ENCODE measurements around the gene ABL1. TPM values are rescaled to one million over a fixed set of nuclear protein-coding genes. Genes with fewer than 3 reads are reported as not detected.
A peak's percentile ranks its signal among the peaks of the same experiment; 100 is the strongest.

Gene ABL1
- total RNA-seq, 1 experiment from 2014 or later, result 78.6 TPM

- Histone ChIP-seq H3K4me1 (ENCODE audit: insufficient read depth, low read length, poor library complexity, severe bottlenecking) (peaks cover 10% of the 10 kb centered on the region), H3K9me3 (ENCODE audit: low read depth, low read length, poor library complexity, severe bottlenecking) (no peaks in the 10 kb centered on the region), H3K27ac (ENCODE audit: low read depth, low read length, poor library complexity, severe bottlenecking) (peak overlapping the region; percentile 24), H3K4me3 (ENCODE audit: low read depth, low read length, poor library complexity, severe bottlenecking) (no peak overlapping the region), H3K27me3 (replicated peaks; ENCODE audit: insufficient read depth, low read depth, low read length, poor library complexity) (no peaks in the 10 kb centered on the region), H3K36me3 (ENCODE audit: insufficient read depth, low read length, poor library complexity, severe bottlenecking) (peaks cover 65% of the 10 kb centered on the region)
- POLR2A ChIA-PET (ENCODE audit: low non-redundant PET), result no interaction called here
- no TSS peak for BruUV-seq (replicated peaks)
- DNase-seq (ENCODE audit: low spot score), result peak; percentile 37
- TF ChIP-seq EZH2 (IDR thresholded peaks at IDR 0.05; ENCODE audit: borderline replicate concordance, low read depth, low read length, poor library complexity, severe bottlenecking), result no peak
- TF ChIP-seq, protein P1, sequence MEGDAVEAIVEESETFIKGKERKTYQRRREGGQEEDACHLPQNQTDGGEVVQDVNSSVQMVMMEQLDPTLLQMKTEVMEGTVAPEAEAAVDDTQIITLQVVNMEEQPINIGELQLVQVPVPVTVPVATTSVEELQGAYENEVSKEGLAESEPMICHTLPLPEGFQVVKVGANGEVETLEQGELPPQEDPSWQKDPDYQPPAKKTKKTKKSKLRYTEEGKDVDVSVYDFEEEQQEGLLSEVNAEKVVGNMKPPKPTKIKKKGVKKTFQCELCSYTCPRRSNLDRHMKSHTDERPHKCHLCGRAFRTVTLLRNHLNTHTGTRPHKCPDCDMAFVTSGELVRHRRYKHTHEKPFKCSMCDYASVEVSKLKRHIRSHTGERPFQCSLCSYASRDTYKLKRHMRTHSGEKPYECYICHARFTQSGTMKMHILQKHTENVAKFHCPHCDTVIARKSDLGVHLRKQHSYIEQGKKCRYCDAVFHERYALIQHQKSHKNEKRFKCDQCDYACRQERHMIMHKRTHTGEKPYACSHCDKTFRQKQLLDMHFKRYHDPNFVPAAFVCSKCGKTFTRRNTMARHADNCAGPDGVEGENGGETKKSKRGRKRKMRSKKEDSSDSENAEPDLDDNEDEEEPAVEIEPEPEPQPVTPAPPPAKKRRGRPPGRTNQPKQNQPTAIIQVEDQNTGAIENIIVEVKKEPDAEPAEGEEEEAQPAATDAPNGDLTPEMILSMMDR (conservative IDR thresholded peaks at IDR 0.05; ENCODE audit: low read depth, low read length), result 0 out of 2 replicates have a peak, but pooled peaks have one; percentile 18
- intact Hi-C loops (cut with micrococcal nuclease; ENCODE audit: unreplicated experiment), result no loop called here
- CTCF ChIA-PET, result no interaction called here
Measured at GRCh38 chr9:130860458-130861316, 25.6 kb downstream of the ABL1 start.

DNA sequence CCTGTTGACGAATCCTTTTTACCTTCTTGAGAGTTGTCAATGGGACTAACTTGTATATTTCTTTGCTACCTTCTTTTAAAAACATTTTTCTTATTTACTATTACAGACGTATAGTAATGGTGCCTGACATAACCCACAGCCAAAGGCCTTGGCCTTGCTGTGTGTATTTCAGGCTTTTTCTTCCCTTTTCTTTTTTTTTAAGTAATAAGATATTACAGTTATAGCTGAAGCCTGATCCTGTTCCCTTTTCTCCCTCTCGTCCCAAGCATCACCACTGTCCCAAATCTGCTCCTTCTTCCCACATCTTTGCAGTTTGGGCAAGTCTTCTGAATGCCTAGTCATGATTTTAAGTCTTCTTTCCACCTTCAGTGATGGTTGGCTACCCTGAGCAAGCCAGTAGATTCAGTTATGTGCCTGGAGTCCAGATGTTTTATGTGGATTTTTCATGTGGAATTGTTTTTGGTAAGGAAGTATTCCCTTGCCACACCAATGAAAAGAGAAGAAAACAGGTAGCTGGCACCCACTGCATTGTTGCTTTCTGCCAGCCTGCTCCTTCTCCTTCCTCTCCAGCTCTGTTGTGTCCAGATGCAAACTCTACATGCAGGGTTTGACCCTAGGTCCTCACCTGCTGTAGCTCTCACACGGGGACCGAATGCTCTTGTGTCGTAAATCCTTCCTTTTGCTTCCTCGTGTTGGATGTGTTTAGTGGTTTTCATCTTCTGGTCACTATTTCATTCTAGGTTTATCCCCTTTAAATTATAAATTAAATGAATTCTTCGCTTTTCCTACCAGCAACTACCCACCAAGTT lies 26.5 kb downstream of the ABL1 start:
- CTCF ChIA-PET, result no interaction called here
- Histone ChIP-seq H3K4me1 (ENCODE audit: insufficient read depth, low read length, poor library complexity, severe bottlenecking) (peaks cover 10% of the 10 kb centered on the region), H3K27me3 (replicated peaks; ENCODE audit: insufficient read depth, low read depth, low read length, poor library complexity) (no peaks in the 10 kb centered on the region), H3K36me3 (ENCODE audit: insufficient read depth, low read length, poor library complexity, severe bottlenecking) (peaks cover 58% of the 10 kb centered on the region), H3K4me3 (ENCODE audit: low read depth, low read length, poor library complexity, severe bottlenecking) (no peak overlapping the region), H3K27ac (ENCODE audit: low read depth, low read length, poor library complexity, severe bottlenecking) (peak overlapping the region; percentile 6), H3K9me3 (ENCODE audit: low read depth, low read length, poor library complexity, severe bottlenecking) (no peaks in the 10 kb centered on the region)
- TF ChIP-seq, protein P1 (conservative IDR thresholded peaks at IDR 0.05; ENCODE audit: low read depth, low read length), result no peak
- no peak for TF ChIP-seq EZH2 (IDR thresholded peaks at IDR 0.05; ENCODE audit: borderline replicate concordance, low read depth, low read length, poor library complexity, severe bottlenecking)
- intact Hi-C loops (cut with micrococcal nuclease; ENCODE audit: unreplicated experiment), result loop anchor here (2.0 kb wide), 2 partner anchors 91 to 155 kb away; no protein-coding TSS in a partner anchor
- POLR2A ChIA-PET (ENCODE audit: low non-redundant PET), result no interaction called here
- no peak for DNase-seq (ENCODE audit: low spot score)
- BruUV-seq (replicated peaks), result no TSS peak

GRCh38 chr9:130862217-130862616 lies 27.2 kb downstream of the ABL1 start:
- Histone ChIP-seq H3K9me3 (ENCODE audit: low read depth, low read length, poor library complexity, severe bottlenecking) (no peaks in the 10 kb centered on the region), H3K4me3 (ENCODE audit: low read depth, low read length, poor library complexity, severe bottlenecking) (no peak overlapping the region), H3K27me3 (replicated peaks; ENCODE audit: insufficient read depth, low read depth, low read length, poor library complexity) (no peaks in the 10 kb centered on the region), H3K36me3 (ENCODE audit: insufficient read depth, low read length, poor library complexity, severe bottlenecking) (peaks cover 54% of the 10 kb centered on the region), H3K4me1 (ENCODE audit: insufficient read depth, low read length, poor library complexity, severe bottlenecking) (peaks cover 10% of the 10 kb centered on the region), H3K27ac (ENCODE audit: low read depth, low read length, poor library complexity, severe bottlenecking) (peak overlapping the region; percentile 6)
- no peak for TF ChIP-seq EZH2 (IDR thresholded peaks at IDR 0.05; ENCODE audit: borderline replicate concordance, low read depth, low read length, poor library complexity, severe bottlenecking)
- TF ChIP-seq, protein P1 (conservative IDR thresholded peaks at IDR 0.05; ENCODE audit: low read depth, low read length), result no peak
- no TSS peak for BruUV-seq (replicated peaks)
- intact Hi-C loops (cut with micrococcal nuclease; ENCODE audit: unreplicated experiment), result loop anchor here (2.0 kb wide), 2 partner anchors 91 to 155 kb away; no protein-coding TSS in a partner anchor
- ChIA-PET CTCF (no interaction called here), POLR2A (ENCODE audit: low non-redundant PET) (no interaction called here)
- DNase-seq (ENCODE audit: low spot score), result no peak

Data from A673 (cell line).